ENCODE results near the gene RGS7. TPM values are rescaled to one million over a fixed set of nuclear protein-coding genes. Genes with fewer than 3 reads are reported as not detected.

Gene RGS7
- total RNA-seq, 4 donors from 2014 or later, result not detected

DNA sequence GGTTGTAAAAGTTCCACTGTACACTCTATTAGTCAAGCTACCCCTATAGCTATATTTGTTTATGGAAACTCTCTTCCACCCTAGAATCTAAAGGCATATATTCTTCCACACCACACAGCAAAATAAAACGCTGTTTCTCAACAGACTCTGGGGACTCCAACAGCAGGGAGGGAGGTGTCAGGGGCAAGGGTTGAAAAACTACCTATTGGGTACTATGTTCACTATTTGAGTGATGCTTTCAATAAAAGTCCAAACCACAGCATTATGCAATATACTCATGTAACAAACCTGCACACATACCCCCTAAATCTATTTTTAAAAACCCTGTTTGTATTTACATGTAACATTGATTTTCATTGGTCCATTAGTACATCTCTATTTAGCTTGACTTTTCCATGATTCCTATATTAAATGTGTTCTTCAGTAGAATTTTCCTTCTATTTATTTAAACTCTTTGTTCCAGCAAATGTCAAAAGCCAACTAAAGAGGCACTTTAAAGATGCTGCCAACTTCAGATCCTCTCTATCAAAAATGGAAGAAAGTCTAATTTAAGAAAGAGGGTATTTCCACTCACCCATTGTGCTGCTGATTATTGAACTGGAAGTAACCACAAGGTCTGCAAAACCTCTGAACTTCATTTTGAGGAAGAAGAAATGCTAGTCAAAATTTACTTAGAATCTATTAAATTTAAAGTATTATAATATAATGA is 26.2 kb downstream of the RGS7 start:
- no peaks in the 10 kb centered on the region for H3K9me3 ChIP-seq
- H3K27me3 ChIP-seq, result no peaks in the 10 kb centered on the region
- no peaks in the 10 kb centered on the region for H3K4me1 ChIP-seq
- intact Hi-C loops (cut with DNase I; ENCODE audit: low total_unique reads) (no loop called here), in situ Hi-C loops (cut with MboI; ENCODE audit: low sequenced_read_pairs in 4 of 4) (no loop called here)
- no peak for TF ChIP-seq POLR2A (IDR thresholded peaks at IDR 0.05)
- ATAC-seq, result no peak
- no peaks in the 10 kb centered on the region for H3K36me3 ChIP-seq
- H3K27ac ChIP-seq, result no peak overlapping the region
- H3K4me3 ChIP-seq, result no peak overlapping the region
- no peak for DNase-seq

DNA sequence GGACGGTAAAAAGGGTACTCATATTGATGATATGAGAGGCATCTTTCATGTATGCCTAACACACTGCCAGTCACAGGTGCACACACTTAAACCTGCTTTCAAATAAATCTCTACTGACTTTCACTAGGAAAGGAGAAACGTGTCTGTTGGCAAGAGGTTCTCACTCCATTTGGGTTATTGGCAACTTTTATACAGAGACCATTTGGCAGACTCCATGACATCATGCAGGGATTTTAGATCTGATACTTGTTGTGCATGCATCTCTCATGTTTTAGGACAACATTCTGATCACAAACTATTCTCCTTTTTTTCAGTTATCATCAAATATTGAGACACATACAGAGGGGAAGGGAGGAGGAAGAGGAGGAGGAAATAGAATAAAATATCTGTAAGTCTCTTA is 31.5 kb downstream of the RGS7 start:
- no peak for ATAC-seq
- in situ Hi-C loops (cut with MboI; ENCODE audit: low sequenced_read_pairs in 4 of 4), result no loop called here
- H3K27ac ChIP-seq, result no peak overlapping the region

GRCh38 chr1:241323514-241324195 is 33.4 kb downstream of the RGS7 start:
- H3K27ac ChIP-seq, result no peak overlapping the region
- DNase-seq (no peak), ATAC-seq (no peak)
- no peaks in the 10 kb centered on the region for H3K9me3 ChIP-seq
- H3K4me3 ChIP-seq, result no peak overlapping the region
- intact Hi-C loops (cut with DNase I; ENCODE audit: low total_unique reads) (no loop called here), in situ Hi-C loops (cut with MboI; ENCODE audit: low sequenced_read_pairs in 4 of 4) (no loop called here)
- TF ChIP-seq POLR2A (IDR thresholded peaks at IDR 0.05), result no peak
- H3K4me1 ChIP-seq, result no peaks in the 10 kb centered on the region
- H3K36me3 ChIP-seq, result no peaks in the 10 kb centered on the region
- no peaks in the 10 kb centered on the region for H3K27me3 ChIP-seq

More for the DNA sequence above, 31.5 kb downstream of the RGS7 start:
- Histone ChIP-seq H3K9me3 (no peaks in the 10 kb centered on the region), H3K27me3 (no peaks in the 10 kb centered on the region), H3K36me3 (no peaks in the 10 kb centered on the region), H3K4me3 (no peak overlapping the region), H3K4me1 (no peaks in the 10 kb centered on the region)
- TF ChIP-seq POLR2A (IDR thresholded peaks at IDR 0.05) (no peak), CTCF (IDR thresholded peaks at IDR 0.05 in 4 of 5, conservative IDR thresholded peaks at IDR 0.05 in 1 of 5) (no peak)
- intact Hi-C loops (cut with DNase I; ENCODE audit: low total_unique reads), result no loop called here
- no peak for DNase-seq

DNA sequence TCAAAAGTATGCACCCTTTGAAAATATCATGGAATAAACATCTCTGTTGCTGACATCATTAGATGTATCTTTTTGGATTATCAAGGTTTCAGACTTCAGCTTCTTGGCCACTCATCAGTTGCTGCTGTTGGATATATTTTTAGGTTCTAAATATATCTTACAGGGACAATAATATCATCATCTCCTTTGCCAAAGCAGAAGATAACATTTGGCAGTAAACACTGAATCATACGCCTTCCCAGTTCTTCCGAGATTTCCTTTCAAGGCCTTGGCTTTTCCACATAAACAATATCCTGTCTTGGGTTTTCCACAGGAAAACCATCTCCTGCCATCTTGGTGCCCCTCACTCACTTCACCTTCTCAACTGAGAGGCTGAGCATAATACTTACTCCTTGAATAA is 39.3 kb downstream of the RGS7 start:
- H3K27ac ChIP-seq, result no peak overlapping the region
- no peak overlapping the region for H3K4me3 ChIP-seq
- ATAC-seq (no peak), DNase-seq (no peak)
- intact Hi-C loops (cut with DNase I; ENCODE audit: low total_unique reads), result no loop called here
- in situ Hi-C loops (cut with MboI; ENCODE audit: low sequenced_read_pairs in 4 of 4), result no loop called here
- H3K36me3 ChIP-seq, result no peaks in the 10 kb centered on the region
- H3K27me3 ChIP-seq, result no peaks in the 10 kb centered on the region
- H3K4me1 ChIP-seq, result no peaks in the 10 kb centered on the region
- TF ChIP-seq CTCF (IDR thresholded peaks at IDR 0.05 in 4 of 5, conservative IDR thresholded peaks at IDR 0.05 in 1 of 5) (no peak), POLR2A (IDR thresholded peaks at IDR 0.05) (no peak)
- H3K9me3 ChIP-seq, result no peaks in the 10 kb centered on the region

DNA sequence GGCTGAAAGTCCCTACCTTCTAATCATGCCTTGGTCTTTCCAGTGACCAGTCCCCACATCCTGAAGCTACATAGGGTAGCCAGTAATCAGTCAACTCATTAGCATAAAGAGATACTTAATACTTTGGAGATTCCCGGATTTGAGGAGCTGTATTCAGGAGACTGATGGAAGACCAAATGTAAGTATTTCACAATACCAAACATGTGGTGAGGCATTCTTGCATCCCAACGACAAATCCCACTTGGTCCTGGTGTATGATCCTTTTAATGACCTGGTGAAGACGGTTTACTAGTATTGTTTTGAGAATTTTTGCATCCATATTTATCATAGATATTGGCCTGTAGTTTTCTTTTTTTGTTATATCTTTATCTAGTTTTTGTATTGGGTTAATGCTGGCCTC is 40.6 kb downstream of the RGS7 start:
- Histone ChIP-seq H3K27ac (no peak overlapping the region), H3K27me3 (no peaks in the 10 kb centered on the region), H3K36me3 (no peaks in the 10 kb centered on the region), H3K4me3 (no peak overlapping the region), H3K9me3 (no peaks in the 10 kb centered on the region), H3K4me1 (no peaks in the 10 kb centered on the region)
- ATAC-seq, result no peak
- TF ChIP-seq CTCF (IDR thresholded peaks at IDR 0.05 in 4 of 5, conservative IDR thresholded peaks at IDR 0.05 in 1 of 5), result no peak
- no peak for TF ChIP-seq POLR2A (IDR thresholded peaks at IDR 0.05)
- intact Hi-C loops (cut with DNase I; ENCODE audit: low total_unique reads) (no loop called here), in situ Hi-C loops (cut with MboI; ENCODE audit: low sequenced_read_pairs in 4 of 4) (no loop called here)
- DNase-seq, result no peak
